HL-60 (cell line): ENCODE data around the gene LRMDA.

ENCODE experiments used
- DNase-seq, 2 experiments: peaks; one replicate each; pipeline ENCODE4 v3.0.0-alpha.2; 2010 to 2020; ENCODE audit warnings: low read depth in 1 of 2, low spot score in 1 of 2
- H3K27ac ChIP-seq: fragments of 250-450 bp; sonication (Bioruptor Pico); replicated peaks from 2 replicates; pipeline ENCODE4 v1.5.1; 2020; ENCODE audit warnings: mild to moderate bottlenecking, moderate library complexity
- H3K27me3 ChIP-seq: fragments of 250-450 bp; sonication (Bioruptor Pico); 2 replicates; pipeline ENCODE4 v1.5.1; 2021; ENCODE audit warnings: mild to moderate bottlenecking, moderate library complexity; ENCODE audit not compliant: insufficient read depth, poor library complexity, severe bottlenecking
- H3K4me3 ChIP-seq: replicated peaks from 2 replicates; pipeline ENCODE4 v1.5.1; 2011; ENCODE audit warnings: mild to moderate bottlenecking, control low read depth, low read length; ENCODE audit not compliant: insufficient read depth
- CTCF ChIP-seq: IDR thresholded peaks from one replicate; pipeline ENCODE4 v1.5.1; 2011; ENCODE audit warnings: low read length, control low read depth, inconsistent platforms; ENCODE audit not compliant: insufficient read depth
- GABPA ChIP-seq: IDR thresholded peaks from 2 replicates; pipeline ENCODE4 v1.6.1; 2012; ENCODE audit warnings: low read depth
- POLR2AphosphoS5 ChIP-seq: IDR thresholded peaks from 2 replicates; pipeline ENCODE4 v1.6.1; 2012; ENCODE audit warnings: low read depth
- SPI1 ChIP-seq: IDR thresholded peaks from 2 replicates; pipeline ENCODE4 v1.6.1; 2012; ENCODE audit warnings: low read depth, mild to moderate bottlenecking, borderline replicate concordance
- TF ChIP-seq, protein P1 (sequence below): IDR thresholded peaks from 2 replicates; pipeline ENCODE4 v1.6.1; 2012; ENCODE audit warnings: low read depth; ENCODE audit not compliant: insufficient replicate concordance

Gene LRMDA

DNA sequence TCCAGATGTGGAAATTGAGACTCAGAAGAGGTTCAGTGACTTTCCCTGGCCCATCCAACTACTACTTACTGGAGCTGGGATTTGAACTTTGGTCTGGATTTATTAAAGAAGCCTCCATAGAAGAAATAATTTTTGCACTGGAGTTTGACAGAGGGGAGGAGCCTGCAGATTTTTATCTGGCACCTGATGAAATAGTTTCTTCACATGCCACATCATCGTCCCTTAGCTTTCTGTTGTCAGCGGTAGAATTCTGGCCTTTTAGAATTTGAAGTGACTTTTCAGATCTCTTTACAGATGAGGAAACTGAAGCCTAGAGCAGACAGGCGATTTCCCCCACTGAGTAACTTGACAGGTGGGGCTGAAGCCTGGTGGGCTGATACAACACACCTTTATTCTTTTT is 233.5 kb downstream of the LRMDA start:
- TF ChIP-seq POLR2AphosphoS5 (no peak), SPI1 (no peak), CTCF (no peak)
- TF ChIP-seq, protein P1, sequence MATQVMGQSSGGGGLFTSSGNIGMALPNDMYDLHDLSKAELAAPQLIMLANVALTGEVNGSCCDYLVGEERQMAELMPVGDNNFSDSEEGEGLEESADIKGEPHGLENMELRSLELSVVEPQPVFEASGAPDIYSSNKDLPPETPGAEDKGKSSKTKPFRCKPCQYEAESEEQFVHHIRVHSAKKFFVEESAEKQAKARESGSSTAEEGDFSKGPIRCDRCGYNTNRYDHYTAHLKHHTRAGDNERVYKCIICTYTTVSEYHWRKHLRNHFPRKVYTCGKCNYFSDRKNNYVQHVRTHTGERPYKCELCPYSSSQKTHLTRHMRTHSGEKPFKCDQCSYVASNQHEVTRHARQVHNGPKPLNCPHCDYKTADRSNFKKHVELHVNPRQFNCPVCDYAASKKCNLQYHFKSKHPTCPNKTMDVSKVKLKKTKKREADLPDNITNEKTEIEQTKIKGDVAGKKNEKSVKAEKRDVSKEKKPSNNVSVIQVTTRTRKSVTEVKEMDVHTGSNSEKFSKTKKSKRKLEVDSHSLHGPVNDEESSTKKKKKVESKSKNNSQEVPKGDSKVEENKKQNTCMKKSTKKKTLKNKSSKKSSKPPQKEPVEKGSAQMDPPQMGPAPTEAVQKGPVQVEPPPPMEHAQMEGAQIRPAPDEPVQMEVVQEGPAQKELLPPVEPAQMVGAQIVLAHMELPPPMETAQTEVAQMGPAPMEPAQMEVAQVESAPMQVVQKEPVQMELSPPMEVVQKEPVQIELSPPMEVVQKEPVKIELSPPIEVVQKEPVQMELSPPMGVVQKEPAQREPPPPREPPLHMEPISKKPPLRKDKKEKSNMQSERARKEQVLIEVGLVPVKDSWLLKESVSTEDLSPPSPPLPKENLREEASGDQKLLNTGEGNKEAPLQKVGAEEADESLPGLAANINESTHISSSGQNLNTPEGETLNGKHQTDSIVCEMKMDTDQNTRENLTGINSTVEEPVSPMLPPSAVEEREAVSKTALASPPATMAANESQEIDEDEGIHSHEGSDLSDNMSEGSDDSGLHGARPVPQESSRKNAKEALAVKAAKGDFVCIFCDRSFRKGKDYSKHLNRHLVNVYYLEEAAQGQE, result no peak
- Histone ChIP-seq H3K4me3 (no peak overlapping the region), H3K27me3 (no peaks in the 10 kb centered on the region), H3K27ac (no peak overlapping the region)
- DNase-seq, result no peak

- Histone ChIP-seq H3K27ac (no peak overlapping the region), H3K4me3 (no peak overlapping the region), H3K27me3 (no peaks in the 10 kb centered on the region)
- DNase-seq, result no peak
- TF ChIP-seq GABPA (no peak), SPI1 (no peak), CTCF (no peak), POLR2AphosphoS5 (no peak)
- TF ChIP-seq, protein P1, result no peak
Observed at GRCh38 chr10:75665707-75666106, 234.3 kb downstream of the LRMDA start.

GRCh38 chr10:75672111-75672671 is 240.8 kb downstream of the LRMDA start:
- Histone ChIP-seq H3K27ac (no peak overlapping the region), H3K4me3 (no peak overlapping the region), H3K27me3 (no peaks in the 10 kb centered on the region)
- no peak for DNase-seq
- TF ChIP-seq SPI1, result peak; percentile 9; the same call in 1 of the 2 replicates
- TF ChIP-seq CTCF, result no peak
- TF ChIP-seq, protein P1, result no peak
- no peak for TF ChIP-seq GABPA
- no peak for TF ChIP-seq POLR2AphosphoS5
